MCF 10A (cell line): ENCODE data around the gene DCBLD1. TPM values are rescaled to one million over a fixed set of nuclear protein-coding genes. Genes with fewer than 3 reads are reported as not detected.

Experiments used
- BruUV-seq: library from RNA; stranded (reverse); fragments of 400-500 nt; replicated peaks from 2 replicates; lab custom pipeline; 2021; lab: Mats Ljungman, UMichigan
- CTCF ChIA-PET: fragments of 300-600 bp; sonication (Branson Sonifier 250); formaldehyde crosslinking; extraction: SDS; loops from one replicate; lab custom pipeline; 2021; ENCODE audit warnings: antibody characterized with exemption, inconsistent platforms; lab: Yijun Ruan, JAX
- POLR2A ChIA-PET: fragments of 300-600, 350-650 bp; sonication (Branson Sonifier 250); formaldehyde crosslinking; extraction: SDS; loops from one replicate; lab custom pipeline; 2020; ENCODE audit warnings: antibody characterized with exemption, inconsistent platforms; lab: Yijun Ruan, JAX
- DNase-seq: peaks from one replicate; pipeline ENCODE4 v3.0.0-alpha.2; 2018; ENCODE audit not compliant: unreplicated experiment
- H3K27ac Mint-ChIP-seq: one replicate; pipeline ENCODE4 v1.8.0; 2022; ENCODE audit warnings: mild to moderate bottlenecking, low read depth, mixed read lengths; ENCODE audit not compliant: unreplicated experiment
- H3K27me3 Mint-ChIP-seq: one replicate; pipeline ENCODE4 v1.8.0; 2022; ENCODE audit warnings: mixed read lengths; ENCODE audit not compliant: insufficient read depth, unreplicated experiment
- H3K36me3 Mint-ChIP-seq: one replicate; pipeline ENCODE4 v1.8.0; 2022; ENCODE audit warnings: mild to moderate bottlenecking, moderate library complexity, mixed read lengths; ENCODE audit not compliant: insufficient read depth, unreplicated experiment
- H3K4me1 Mint-ChIP-seq: one replicate; pipeline ENCODE4 v1.8.0; 2022; ENCODE audit warnings: mixed read lengths; ENCODE audit not compliant: insufficient read depth, unreplicated experiment
- H3K4me3 Mint-ChIP-seq: one replicate; pipeline ENCODE4 v1.8.0; 2022; ENCODE audit warnings: mild to moderate bottlenecking, moderate library complexity, mixed read lengths; ENCODE audit not compliant: unreplicated experiment
- H3K9me3 Mint-ChIP-seq: one replicate; pipeline ENCODE4 v1.8.0; 2022; ENCODE audit warnings: mixed read lengths; ENCODE audit not compliant: unreplicated experiment
- intact Hi-C: fragments of 100-400 bp; cut with micrococcal nuclease; formaldehyde crosslinking; loops from 2 replicates; pipeline ENCODE4 v1.14.1; 2022
- total RNA-seq: library from RNA; stranded (reverse); gene quantifications from 2 replicates; pipeline ENCODE4 v1.2.3, GENCODE V29; 2022
- TF ChIP-seq, protein P1 (sequence below): fragments of 200-600 bp; IDR thresholded peaks from one replicate; pipeline ENCODE4 v1.8.0; 2022; ENCODE audit warnings: antibody characterized with exemption, mild to moderate bottlenecking; ENCODE audit not compliant: unreplicated experiment

Gene DCBLD1
- total RNA-seq, 1 experiment from 2014 or later = 25.4 TPM

DNA sequence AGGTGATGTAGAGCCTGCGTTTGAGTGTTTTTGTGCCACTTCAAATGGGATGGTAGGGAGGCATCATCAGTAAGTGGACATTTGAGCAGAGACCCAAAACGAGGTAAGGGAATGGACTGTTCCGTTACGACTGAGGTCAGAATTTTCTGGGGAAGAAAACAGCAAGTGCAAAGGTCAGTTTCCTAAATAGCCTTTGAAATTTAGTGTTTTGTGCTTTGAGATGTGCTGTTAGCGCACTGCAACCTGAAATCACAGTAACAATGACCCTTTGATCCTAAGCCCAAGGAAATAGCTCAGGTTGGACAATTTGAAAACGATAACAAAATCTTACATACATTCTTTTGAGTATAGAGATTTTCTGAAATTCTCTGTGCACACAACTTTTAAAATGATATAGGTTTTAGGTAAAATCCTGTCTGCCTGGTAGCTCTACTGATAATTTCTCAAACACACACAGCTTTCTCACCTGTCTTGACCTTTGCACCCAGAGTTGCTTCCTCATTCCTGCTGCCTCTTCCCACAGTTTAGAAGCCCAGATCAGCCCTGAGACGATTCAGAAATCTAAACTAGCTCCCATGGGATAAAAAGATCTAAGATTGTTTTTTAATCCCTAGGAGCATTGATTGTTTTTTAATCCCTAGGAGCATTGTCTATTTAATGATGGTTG, 22.1 kb downstream of the DCBLD1 start:
- TF ChIP-seq, protein P1, sequence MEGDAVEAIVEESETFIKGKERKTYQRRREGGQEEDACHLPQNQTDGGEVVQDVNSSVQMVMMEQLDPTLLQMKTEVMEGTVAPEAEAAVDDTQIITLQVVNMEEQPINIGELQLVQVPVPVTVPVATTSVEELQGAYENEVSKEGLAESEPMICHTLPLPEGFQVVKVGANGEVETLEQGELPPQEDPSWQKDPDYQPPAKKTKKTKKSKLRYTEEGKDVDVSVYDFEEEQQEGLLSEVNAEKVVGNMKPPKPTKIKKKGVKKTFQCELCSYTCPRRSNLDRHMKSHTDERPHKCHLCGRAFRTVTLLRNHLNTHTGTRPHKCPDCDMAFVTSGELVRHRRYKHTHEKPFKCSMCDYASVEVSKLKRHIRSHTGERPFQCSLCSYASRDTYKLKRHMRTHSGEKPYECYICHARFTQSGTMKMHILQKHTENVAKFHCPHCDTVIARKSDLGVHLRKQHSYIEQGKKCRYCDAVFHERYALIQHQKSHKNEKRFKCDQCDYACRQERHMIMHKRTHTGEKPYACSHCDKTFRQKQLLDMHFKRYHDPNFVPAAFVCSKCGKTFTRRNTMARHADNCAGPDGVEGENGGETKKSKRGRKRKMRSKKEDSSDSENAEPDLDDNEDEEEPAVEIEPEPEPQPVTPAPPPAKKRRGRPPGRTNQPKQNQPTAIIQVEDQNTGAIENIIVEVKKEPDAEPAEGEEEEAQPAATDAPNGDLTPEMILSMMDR = no peak
- Mint-ChIP-seq H3K4me3 (no peak overlapping the region), H3K9me3 (no peaks in the 10 kb centered on the region), H3K4me1 (peaks cover 42% of the 10 kb centered on the region), H3K27ac (no peak overlapping the region), H3K36me3 (peaks cover 36% of the 10 kb centered on the region), H3K27me3 (no peaks in the 10 kb centered on the region)
- DNase-seq = no peak
- POLR2A ChIA-PET = interaction anchor here (1.5 kb wide), 1 partner anchor 11 kb away, joined by 5 read pairs; no protein-coding TSS in a partner anchor
- CTCF ChIA-PET = interaction anchor here (0.5 to 1.3 kb wide), 5 partner anchors 14 to 158 kb away, joined by 3 to 4 read pairs (median 3); no protein-coding TSS in a partner anchor
- intact Hi-C loops = no loop called here
- no TSS peak for BruUV-seq

DNA sequence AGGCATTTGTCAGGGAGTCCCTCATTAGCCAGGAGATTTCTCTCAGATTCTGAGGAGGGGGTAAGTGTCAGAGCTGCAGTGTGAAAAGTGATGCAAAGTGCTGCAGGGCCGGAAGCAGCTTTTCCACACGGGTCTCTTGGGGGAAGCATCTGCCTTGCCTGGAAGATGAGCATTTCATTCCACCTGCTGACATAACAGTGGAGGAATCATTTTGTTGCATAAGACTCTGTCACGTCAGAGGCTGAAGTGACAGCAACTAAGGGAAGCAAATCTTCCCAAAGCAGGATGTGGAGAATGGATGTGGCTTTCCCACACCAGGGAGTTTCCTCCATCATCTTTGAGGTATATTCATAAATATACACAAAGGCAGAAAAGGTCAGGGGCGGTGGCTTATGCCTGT, 22.8 kb downstream of the DCBLD1 start:
- intact Hi-C loops = no loop called here
- H3K27ac Mint-ChIP-seq = no peak overlapping the region
- H3K4me3 Mint-ChIP-seq = no peak overlapping the region
- H3K9me3 Mint-ChIP-seq = no peaks in the 10 kb centered on the region
- H3K27me3 Mint-ChIP-seq = no peaks in the 10 kb centered on the region
- POLR2A ChIA-PET = interaction anchor here (0.8 to 1.5 kb wide), 2 partner anchors 11 to 16 kb away, joined by 3 to 5 read pairs; no protein-coding TSS in a partner anchor
- TF ChIP-seq, protein P1 = no peak
- CTCF ChIA-PET = interaction anchor here (0.5 to 1.3 kb wide), 6 partner anchors 13 to 158 kb away, joined by 3 to 4 read pairs (median 4); no protein-coding TSS in a partner anchor
- BruUV-seq = no TSS peak
- peaks cover 49% of the 10 kb centered on the region for H3K4me1 Mint-ChIP-seq
- H3K36me3 Mint-ChIP-seq = peaks cover 42% of the 10 kb centered on the region
- no peak for DNase-seq

DNA sequence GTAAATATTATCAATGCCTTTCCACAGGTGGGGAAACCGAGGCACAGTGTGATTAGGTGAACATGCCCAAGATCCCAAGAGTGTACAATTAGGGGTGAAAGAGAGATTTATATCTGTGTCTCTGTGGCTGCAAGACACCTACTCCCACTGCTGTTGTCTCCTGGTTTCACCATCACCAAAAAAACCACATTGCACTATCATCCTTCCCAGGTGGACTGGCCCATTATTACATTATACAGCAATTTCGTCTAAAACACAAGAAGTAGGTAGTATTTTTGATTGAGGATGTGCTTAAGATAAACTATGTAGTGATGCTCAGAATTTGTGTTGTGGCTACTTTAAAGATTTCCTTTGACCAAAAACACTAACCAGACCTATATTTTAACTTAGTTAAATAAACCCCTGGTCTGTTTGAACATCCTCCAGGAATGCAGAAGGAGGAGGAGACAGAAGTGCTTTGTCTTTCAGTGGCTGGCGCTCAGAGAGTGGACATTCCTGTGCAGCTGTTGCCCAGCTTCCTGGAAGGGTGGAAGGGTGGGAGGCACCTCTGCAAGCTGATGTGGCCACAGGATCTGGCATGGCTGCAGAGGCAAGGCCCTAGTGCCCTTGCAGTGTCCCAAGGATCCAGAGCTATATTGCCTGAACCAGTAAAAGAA, 23.8 kb downstream of the DCBLD1 start:
- intact Hi-C loops = no loop called here
- Mint-ChIP-seq H3K9me3 (no peaks in the 10 kb centered on the region), H3K4me1 (peaks cover 50% of the 10 kb centered on the region), H3K27ac (no peak overlapping the region), H3K27me3 (no peaks in the 10 kb centered on the region), H3K36me3 (peaks cover 42% of the 10 kb centered on the region), H3K4me3 (no peak overlapping the region)
- CTCF ChIA-PET = no interaction called here
- POLR2A ChIA-PET = no interaction called here
- TF ChIP-seq, protein P1 = no peak
- TSS peak; percentile 11 for BruUV-seq
- DNase-seq = no peak

DNA sequence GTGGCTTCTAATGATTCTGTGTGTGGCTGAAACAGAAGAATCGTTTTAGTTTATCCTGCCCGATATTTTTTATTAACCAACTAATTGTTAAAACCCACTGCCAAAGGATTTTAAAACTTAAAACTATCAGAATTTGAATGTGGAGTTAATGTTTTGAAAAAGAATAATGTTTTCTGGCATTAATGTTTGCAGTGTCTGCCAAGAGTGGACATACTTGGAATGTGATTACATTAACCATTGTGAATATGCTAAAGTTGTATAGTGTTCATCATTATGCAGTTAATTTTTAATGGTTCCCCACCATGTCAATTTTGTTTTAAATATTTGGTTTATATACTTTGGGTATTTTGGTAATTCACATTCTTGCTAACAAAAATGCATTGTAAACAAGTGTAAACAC, 24.4 kb downstream of the DCBLD1 start:
- no peak for DNase-seq
- no peaks in the 10 kb centered on the region for H3K27me3 Mint-ChIP-seq
- POLR2A ChIA-PET = no interaction called here
- no peak overlapping the region for H3K27ac Mint-ChIP-seq
- no TSS peak for BruUV-seq
- no peak overlapping the region for H3K4me3 Mint-ChIP-seq
- CTCF ChIA-PET = no interaction called here
- intact Hi-C loops = no loop called here
- TF ChIP-seq, protein P1 = no peak
- H3K36me3 Mint-ChIP-seq = peaks cover 38% of the 10 kb centered on the region
- H3K9me3 Mint-ChIP-seq = no peaks in the 10 kb centered on the region
- H3K4me1 Mint-ChIP-seq = peaks cover 44% of the 10 kb centered on the region
